Testis (tissue), 2 donors: ENCODE results near the gene OR4M1.
"Not testable (repeated sequence)": the region's sequence is repeated elsewhere in the genome, so short reads cannot be mapped to it uniquely, and the experiment has no call there.

ENCODE experiments used
- CTCF ChIP-seq, 3 experiments: fragments of 450-650 bp in 2 of 3; fragments of 200-600 bp in 1 of 3; sonication (generic) in 1 of 3; IDR thresholded peaks; one replicate each; pipeline ENCODE4 v1.5.1; 2016 to 2019; ENCODE audit warnings: antibody characterized with exemption in 3 of 3, mild to moderate bottlenecking in 2 of 3, moderate library complexity in 1 of 3
- POLR2A ChIP-seq: fragments of 450-650 bp; IDR thresholded peaks from one replicate; pipeline ENCODE4 v1.6.1; 2017; ENCODE audit warnings: antibody characterized with exemption, mild to moderate bottlenecking, moderate library complexity

- not testable (repeated sequence) for TF ChIP-seq CTCF (IDR thresholded peaks at IDR 0.05); POLR2A
Measured at GRCh38 chr14:19787318-19787717, 14.0 kb downstream of the OR4M1 start.
